ENCODE results near the gene HOXA11. TPM values are rescaled to one million over a fixed set of nuclear protein-coding genes. Genes with fewer than 3 reads are reported as not detected.

Gene HOXA11
- total and polyA plus RNA-seq, 2 of the 4 experiments (the other 2 are of a cell fraction) = 0.05 TPM; not detected in 1

DNA sequence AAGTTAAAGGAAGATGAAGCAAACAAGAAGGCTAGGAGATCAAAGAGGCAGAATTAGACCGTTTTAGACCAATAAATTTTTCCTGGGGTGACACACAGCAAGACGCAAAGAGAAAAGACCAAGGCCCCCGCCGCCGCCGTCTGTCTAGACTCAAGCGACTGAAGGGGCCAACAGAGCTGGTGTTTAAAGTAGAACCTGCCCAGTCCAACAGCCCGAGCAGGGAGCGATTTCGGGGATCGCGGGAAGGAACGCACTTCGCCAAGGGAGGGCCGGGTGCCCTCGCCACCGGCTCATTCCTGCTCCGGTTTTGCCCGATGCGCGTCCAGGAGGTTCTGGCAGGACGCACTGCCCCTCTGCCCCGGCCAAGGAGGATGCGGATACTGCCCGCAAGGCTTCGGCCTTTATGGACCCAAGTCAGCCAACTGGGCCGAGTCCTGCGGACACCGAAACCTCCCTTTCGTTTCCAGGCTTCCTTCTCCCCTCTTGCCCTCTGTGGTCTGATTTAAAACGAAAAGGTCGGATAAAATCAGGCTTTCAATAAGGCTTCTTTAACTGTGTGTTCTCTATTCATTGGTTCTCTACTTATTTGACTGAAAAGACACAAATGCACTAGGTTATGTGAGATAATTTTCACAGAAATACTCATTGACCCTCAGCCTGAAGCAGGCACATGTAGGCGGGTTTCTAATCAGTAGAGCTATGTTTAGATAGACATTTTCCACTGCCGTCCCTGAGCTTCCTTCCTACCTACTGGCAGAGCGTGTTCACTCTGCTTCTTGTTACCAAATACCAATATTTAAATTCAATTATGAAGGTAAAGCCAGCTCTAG lies 26.4 kb downstream of the HOXA11 start (continued):
- no peak for TF ChIP-seq MXI1 (IDR thresholded peaks at IDR 0.05; ENCODE audit: borderline replicate concordance, low read depth, low read length)
- TF ChIP-seq RFX5 (IDR thresholded peaks at IDR 0.05; ENCODE audit: low read depth, low read length) = no peak

DNA sequence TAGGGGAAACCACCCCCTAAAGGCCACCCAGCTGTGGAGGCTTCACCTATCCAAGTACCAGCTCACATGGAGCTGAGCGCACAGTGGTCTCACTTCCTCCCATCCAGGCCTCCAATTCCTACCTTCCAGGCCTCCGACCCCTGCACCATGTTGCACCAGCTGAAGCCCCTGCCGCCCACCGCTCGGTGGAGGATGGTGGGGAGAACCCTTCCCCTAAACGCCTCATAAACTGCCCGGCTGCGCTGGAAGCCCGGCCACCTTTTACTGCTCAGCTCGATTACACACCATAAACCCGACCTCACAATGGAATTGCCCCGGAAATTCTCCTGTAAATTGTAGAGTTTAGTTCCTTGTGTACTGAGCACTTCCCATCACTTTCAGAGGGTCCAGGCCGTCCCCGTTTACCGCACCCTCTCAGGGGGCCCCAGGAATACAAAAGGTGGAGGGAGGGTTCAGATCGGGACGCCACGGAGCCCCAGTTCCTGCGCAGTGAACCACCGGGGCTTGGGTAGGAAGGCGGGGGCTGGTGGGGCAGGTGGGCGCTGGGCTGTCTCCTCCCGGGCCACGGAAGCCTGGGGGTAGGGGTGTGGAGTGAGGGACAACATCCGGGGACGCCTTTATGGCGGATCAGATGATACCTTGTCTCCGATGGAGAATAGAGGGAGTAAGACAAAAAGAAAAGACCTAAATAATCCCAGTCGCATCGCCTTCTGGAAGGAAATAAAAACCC lies 27.2 kb downstream of the HOXA11 start:
- H2AK9ac ChIP-seq (replicated peaks; ENCODE audit: low read depth, low read length, poor library complexity) = no peak overlapping the region
- H2BK15ac ChIP-seq (ENCODE audit: low read depth, low read length) = no peak overlapping the region
- H2AK5ac ChIP-seq (ENCODE audit: low read depth, low read length) = no peak overlapping the region
- H2BK20ac ChIP-seq (ENCODE audit: low read depth, low read length) = no peak overlapping the region
- no peak overlapping the region for H3K23ac ChIP-seq (ENCODE audit: low read depth, low read length)
- POLR2A ChIA-PET (ENCODE audit: unreplicated experiment) = no interaction called here
- H3K36me3 ChIP-seq (ENCODE audit: control insufficient read depth, insufficient read depth, low read length) = no peaks in the 10 kb centered on the region
- CTCF ChIA-PET = interaction anchor here (0.7 to 1.3 kb wide), 2 partner anchors 476 to 788 kb away, joined by 3 to 4 read pairs; no protein-coding TSS in a partner anchor
- intact Hi-C loops (cut with micrococcal nuclease) (no loop called here), dilution Hi-C loops (cut with HindIII; ENCODE audit: low sequenced_read_pairs, unreplicated experiment) (no loop called here), in situ Hi-C loops (cut with MboI; ENCODE audit: low sequenced_read_pairs) (loop anchor here (5.0 kb wide), 2 partner anchors 791 to 1306 kb away; no protein-coding TSS in a partner anchor)
- no peak overlapping the region for H3K4me2 ChIP-seq (ENCODE audit: low read depth, low read length)
- H4K20me1 ChIP-seq (ENCODE audit: insufficient read depth, low read length) = no peaks in the 10 kb centered on the region
- H3K27me3 ChIP-seq (ENCODE audit: control insufficient read depth, insufficient read depth, low read length) = peaks cover 3% of the 10 kb centered on the region; the same call in 1 of the 2 replicates
- H4K5ac ChIP-seq (ENCODE audit: low read depth, low read length) = no peak overlapping the region
- H3K9me3 ChIP-seq (ENCODE audit: control insufficient read depth, insufficient read depth, low read length) = no peaks in the 10 kb centered on the region
- no peak overlapping the region for H3K4ac ChIP-seq (ENCODE audit: low read depth, low read length)
- no peak overlapping the region for H3K9ac ChIP-seq (ENCODE audit: low read depth, low read length)
- no peak overlapping the region for H3K18ac ChIP-seq (ENCODE audit: low read depth, low read length)
- H2BK5ac ChIP-seq (ENCODE audit: low read depth, low read length, poor library complexity, severe bottlenecking) = no peak overlapping the region
- 100% methylated on average over 2 of the region's 30 CpGs; no CpG with 5 or more reads in 1 of the 2 experiments for WGBS, 2 experiments (ENCODE audit: extremely low coverage in 2 of 2, insufficient read length in 1 of 2)
- H3K14ac ChIP-seq (replicated peaks; ENCODE audit: low read depth, low read length) = no peak overlapping the region
- 0 out of 4 replicates have a peak, but pooled peaks cover 0 to 4% of the 10 kb centered on the region in 2 experiments for H3K79me1 ChIP-seq (ENCODE audit: low read depth in 1 of 2, low read length in 2 of 2)
- no peak overlapping the region for H2AFZ ChIP-seq (replicated peaks; ENCODE audit: low read length, poor library complexity)
- H3K27ac ChIP-seq (ENCODE audit: insufficient read depth, low read length) = no peak overlapping the region
- no TSS peak for BruUV-seq (replicated peaks)
- TF ChIP-seq CEBPB (IDR thresholded peaks at IDR 0.05; ENCODE audit: low read depth, low read length) (no peak), RCOR1 (IDR thresholded peaks at IDR 0.05; ENCODE audit: insufficient replicate concordance, low read length) (no peak), CHD1 (IDR thresholded peaks at IDR 0.05; ENCODE audit: low read depth, low read length) (no peak), CTCF (conservative IDR thresholded peaks at IDR 0.05; ENCODE audit: low read depth, low read length) (no peak), NFE2L2 (IDR thresholded peaks at IDR 0.05; ENCODE audit: low read depth, low read length) (no peak), RFX5 (IDR thresholded peaks at IDR 0.05; ENCODE audit: low read depth, low read length) (no peak), MXI1 (IDR thresholded peaks at IDR 0.05; ENCODE audit: borderline replicate concordance, low read depth, low read length) (no peak), FOS (IDR thresholded peaks at IDR 0.05; ENCODE audit: low read depth, low read length) (no peak), MAZ (IDR thresholded peaks at IDR 0.05; ENCODE audit: borderline replicate concordance, low read depth, low read length) (no peak), MAFK (IDR thresholded peaks at IDR 0.05; ENCODE audit: low read depth, low read length) (no peak), RAD21 (IDR thresholded peaks at IDR 0.05; ENCODE audit: low read length) (no peak), USF2 (IDR thresholded peaks at IDR 0.05; ENCODE audit: low read depth, low read length) (no peak)
- ATAC-seq (ENCODE audit: low read depth) (no peak), DNase-seq (no peak)
- no peak overlapping the region for H4K8ac ChIP-seq (ENCODE audit: low read depth in 2 of 2, low read length in 2 of 2)
- H4K91ac ChIP-seq (ENCODE audit: insufficient read depth, low read depth, low read length) = no peak overlapping the region
- peaks cover 3% of the 10 kb centered on the region; the same call in 1 of the 2 replicates for H3K4me1 ChIP-seq (ENCODE audit: control insufficient read depth, insufficient read depth, low read length)
- no peak overlapping the region for H3K4me3 ChIP-seq (ENCODE audit: insufficient read depth, low read depth, low read length)
- H3K9me1 ChIP-seq (ENCODE audit: insufficient read depth, low read length) = peaks cover 3% of the 10 kb centered on the region; the same call in 1 of the 2 replicates
- no peak overlapping the region for H2BK120ac ChIP-seq (ENCODE audit: low read depth, low read length)
- no peak overlapping the region for H3K56ac ChIP-seq (ENCODE audit: extremely low read depth, insufficient read depth, low read length)

Measured in IMR-90 (cell line).